ENCODE results near the gene PRDM12.

- TF ChIP-seq CTCF (IDR thresholded peaks at IDR 0.05; ENCODE audit: control extremely low read depth in 1 of 3, insufficient read depth in 1 of 3, low read depth in 1 of 3, low read length in 3 of 3), result no peak
- TF ChIP-seq GABPA (IDR thresholded peaks at IDR 0.05; ENCODE audit: borderline replicate concordance, insufficient read depth, low read length), result no peak
- no peak for TF ChIP-seq CEBPB (IDR thresholded peaks at IDR 0.05; ENCODE audit: low read depth, low read length)
- no peak for TF ChIP-seq POLR2A (IDR thresholded peaks at IDR 0.05; ENCODE audit: control extremely low read depth in 1 of 2, low read depth in 2 of 2, low read length in 2 of 2)
- no peak for TF ChIP-seq PHF8 (conservative IDR thresholded peaks at IDR 0.05; ENCODE audit: low read depth, low read length)
- TF ChIP-seq JUN (IDR thresholded peaks at IDR 0.05; ENCODE audit: low read depth, low read length), result no peak
- TF ChIP-seq ZNF274 (IDR thresholded peaks at IDR 0.05; ENCODE audit: borderline replicate concordance, extremely low read depth, low read length), result no peak
- no peak for TF ChIP-seq YY1 (IDR thresholded peaks at IDR 0.05; ENCODE audit: low read depth, low read length)
- TF ChIP-seq SIN3A (conservative IDR thresholded peaks at IDR 0.05 in 1 of 2, IDR thresholded peaks at IDR 0.05 in 1 of 2; ENCODE audit: low read depth in 1 of 2, low read length in 2 of 2), result no peak
- TF ChIP-seq RAD21 (IDR thresholded peaks at IDR 0.05 in 1 of 2, conservative IDR thresholded peaks at IDR 0.05 in 1 of 2; ENCODE audit: low read depth in 2 of 2, low read length in 2 of 2), result no peak
Measured at GRCh38 chr9:130672466-130672865, 8.1 kb downstream of the PRDM12 start.
